Measurements from ENCODE around the gene CYP2S1.
"Not testable (repeated sequence)": the region's sequence is repeated elsewhere in the genome, so short reads cannot be mapped to it uniquely, and the experiment has no call there.

CYP2S1 gene

GRCh38 chr19:41226874-41227390 is 33.9 kb downstream of the CYP2S1 start:
- no peak for FAIRE-seq

DNA sequence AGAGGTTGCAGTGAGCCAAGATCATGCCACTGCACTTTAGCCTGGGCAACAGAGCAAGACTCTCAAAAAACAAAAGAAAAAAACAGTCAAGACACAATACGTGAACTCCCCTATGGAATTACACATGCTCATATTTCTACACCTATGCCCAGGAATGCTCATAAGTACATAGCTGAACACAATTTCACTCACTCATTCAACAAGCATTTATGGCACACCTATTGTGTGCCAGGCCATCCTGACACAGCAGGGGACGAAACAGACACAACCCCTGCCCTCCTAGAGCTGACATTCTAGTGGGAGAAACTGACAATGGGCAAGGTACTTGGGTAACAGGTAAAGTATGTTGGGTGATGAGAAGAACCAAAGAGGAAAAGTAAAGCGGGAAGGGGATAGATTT is 35.5 kb downstream of the CYP2S1 start:
- FAIRE-seq, result no peak

DNA sequence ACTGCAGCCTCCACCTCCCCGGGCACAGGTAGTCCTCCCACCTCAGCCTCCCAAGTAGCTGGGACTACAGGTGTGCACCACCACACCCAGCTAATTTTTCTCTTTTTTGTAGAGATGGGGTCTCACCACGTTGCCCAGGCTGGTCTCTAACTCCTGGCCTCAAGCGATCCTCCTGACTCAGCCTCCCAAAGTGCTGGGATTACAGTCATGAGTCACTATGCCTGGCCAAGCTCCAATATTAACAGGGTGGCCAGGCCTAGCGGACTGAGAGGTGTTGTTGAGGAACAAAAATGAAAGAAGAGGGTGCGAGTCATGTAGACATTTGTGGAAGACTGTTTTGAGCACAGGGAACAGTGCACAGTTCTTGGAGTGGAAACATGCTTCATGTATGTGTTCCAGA is 36.3 kb downstream of the CYP2S1 start:
- not testable (repeated sequence) for FAIRE-seq

- no peak for FAIRE-seq
These were observed 37.2 kb downstream of the CYP2S1 start for GRCh38 chr19:41230067-41230857.

DNA sequence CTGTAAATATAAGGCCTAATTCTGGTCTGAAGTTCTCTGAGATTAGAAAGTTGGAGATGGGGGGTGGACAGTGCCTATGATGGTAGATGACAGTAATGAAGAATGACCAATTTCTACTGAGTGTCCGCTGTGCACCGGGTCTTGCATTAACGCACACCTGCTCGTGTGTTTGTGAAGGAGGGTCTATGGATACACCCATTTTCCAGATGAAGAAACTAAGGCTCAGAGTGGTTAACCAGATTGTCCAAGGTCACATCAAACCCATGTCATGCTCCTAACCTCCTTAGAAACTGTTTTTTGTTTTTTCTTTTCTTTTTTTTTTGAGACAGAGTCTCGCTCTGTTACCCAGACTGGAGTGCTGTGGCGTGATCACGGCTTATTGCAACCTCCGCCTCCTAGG is 39.7 kb downstream of the CYP2S1 start:
- FAIRE-seq, result no peak

DNA sequence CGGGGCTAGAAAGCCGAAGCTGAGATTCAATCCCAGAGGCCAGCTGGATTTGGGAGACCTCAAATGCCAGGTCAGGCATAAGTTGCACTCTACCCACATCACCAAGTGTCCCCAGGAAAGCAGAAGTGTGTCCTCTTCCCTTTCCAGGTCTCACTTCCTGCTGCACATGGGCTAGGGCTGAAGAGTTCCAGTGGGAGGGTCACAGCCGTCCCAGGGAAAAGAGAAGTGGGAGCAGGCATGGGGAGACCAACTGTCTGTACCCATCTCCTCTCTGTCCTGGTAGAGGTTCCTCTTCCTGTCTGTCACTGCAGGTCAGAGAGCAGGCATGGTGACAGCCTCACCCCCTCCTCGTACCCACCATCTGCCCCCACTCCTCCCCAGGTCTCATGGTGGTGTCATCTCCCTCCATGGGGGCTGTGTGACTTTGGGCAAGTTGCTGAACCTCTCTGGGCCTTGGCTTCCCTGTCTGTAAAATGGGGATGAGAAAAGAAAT is 40.8 kb downstream of the CYP2S1 start:
- FAIRE-seq, result no peak

DNA sequence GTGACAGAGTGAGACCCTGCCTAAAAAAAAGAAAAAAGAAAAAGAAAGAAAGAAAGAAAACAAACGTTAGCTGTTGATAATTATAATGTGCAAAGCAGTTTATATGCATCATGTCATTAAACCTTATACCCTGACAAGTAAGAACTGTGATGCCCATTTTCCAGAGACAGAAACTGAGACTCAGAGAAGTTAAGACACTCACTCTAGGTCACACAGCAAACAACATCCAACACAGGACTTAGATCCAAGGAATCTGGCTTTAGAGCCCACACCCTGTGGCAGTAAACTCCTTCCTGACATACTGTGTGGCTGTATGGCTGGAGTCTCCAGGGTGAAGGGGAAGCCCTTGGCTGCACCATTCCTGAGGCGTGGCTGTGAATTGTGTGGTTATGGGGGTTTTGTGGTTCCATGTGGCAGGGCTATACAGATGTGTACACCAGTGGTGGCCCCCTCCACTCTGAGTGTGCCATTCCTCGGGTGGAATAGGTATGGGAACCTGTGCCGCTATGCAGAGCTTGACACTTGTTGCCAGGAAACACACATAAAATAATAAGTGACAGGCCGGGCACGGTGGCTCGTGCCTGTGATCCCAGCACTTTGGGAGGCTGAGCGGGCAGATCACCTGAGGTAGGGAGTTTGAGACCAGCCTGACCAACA is 41.6 kb downstream of the CYP2S1 start:
- no peak for FAIRE-seq

- no peak for FAIRE-seq
These were observed 42.5 kb downstream of the CYP2S1 start for GRCh38 chr19:41235480-41235879.

DNA sequence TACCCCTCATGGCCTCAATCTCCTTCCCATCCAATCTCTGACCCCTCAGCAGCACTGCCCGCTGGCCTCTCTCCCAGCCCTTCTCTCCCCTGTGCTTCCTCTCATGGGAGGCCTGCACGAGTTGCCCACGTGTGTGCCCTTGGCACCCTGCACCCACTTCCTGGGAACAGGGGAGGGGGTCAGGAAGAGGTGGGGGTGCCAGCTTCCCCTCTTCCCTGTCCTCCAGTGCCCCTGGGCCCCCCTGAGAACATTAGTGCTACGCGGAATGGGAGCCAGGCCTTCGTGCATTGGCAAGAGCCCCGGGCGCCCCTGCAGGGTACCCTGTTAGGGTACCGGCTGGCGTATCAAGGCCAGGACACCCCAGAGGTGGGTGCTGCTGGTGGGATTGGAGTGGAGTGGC is 45.2 kb downstream of the CYP2S1 start:
- no peak for FAIRE-seq

DNA sequence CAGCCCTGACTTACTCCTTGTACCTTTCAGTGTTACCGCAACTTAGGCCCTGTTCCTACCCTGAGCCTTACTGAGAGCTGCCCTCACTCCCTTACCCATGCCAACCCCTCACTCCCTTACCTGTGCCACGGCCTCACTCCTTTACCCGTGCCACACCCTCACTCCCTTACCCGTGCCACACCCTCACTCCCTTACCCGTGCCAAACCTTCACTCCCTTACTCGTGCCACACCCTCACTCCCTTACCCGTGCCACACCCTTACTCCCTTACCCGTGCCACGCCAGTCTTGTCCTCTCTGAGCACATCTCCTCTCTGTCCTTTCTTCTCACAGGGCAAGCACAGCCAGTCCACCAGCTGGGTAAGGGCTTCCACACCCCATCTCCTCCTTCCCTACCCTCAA is 46.3 kb downstream of the CYP2S1 start:
- FAIRE-seq, result no peak

DNA sequence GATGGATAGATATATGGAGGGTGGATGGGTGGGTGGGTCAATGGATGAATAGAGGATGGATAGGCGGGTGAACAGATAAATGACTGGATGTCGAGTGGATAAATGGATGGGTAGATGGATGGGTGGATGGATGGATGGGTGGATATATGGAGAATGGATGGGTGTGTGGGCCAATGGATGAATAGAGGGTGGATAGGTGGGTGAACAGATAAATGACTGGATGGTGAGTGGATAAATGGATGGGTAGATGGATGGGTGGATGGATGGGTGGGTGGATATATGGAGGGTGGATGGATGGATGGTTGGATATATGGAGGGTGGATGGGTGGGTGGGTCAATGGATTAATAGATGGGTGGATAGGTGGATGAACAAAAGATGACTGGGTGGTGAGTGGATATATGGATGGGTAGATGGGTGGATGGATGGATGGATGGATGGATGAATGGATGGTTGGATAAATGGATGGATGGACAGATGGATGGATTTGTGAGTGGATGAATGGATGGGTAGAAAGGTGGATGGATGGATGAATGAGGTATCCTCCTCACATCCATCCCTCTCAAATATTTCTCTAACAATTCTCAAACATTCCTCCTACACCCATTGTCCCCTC is 47.0 kb downstream of the CYP2S1 start:
- no peak for FAIRE-seq

DNA sequence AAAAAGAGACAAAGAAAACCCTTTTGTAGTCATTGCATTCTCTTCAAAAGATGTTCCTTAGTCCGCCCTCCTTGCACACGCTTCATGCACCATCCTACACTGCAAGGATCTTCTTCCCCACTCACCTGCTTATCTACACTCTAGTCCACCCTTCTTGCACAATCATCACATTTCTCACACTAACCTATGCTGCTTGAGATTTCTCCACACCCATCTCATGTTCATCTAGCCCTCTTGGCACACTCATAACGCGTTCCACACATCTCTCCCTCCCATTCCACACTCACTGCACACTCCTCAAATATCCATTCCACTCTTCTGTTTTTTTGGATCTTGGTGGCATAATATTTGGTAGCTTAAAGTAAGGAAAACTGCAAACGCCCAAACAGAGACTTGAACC is 48.8 kb downstream of the CYP2S1 start:
- FAIRE-seq, result no peak

DNA sequence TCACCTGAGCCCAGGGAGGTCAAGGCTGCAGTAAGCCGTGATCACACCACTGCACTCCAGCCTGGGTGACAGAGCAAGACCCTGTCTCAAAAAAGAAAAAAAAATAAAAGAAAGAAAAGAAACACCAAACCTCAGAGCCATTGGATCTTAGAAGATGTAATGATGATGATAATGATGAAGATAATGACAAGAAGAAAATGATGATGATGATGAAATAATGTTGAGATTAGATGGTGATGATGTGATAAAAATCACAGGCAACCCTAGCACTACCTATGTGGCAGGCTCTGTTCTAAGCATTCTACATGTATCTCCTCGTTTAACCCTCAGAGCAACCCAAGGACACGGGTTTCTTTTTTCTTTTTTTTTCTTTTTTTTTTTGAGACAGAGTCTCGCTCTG is 51.1 kb downstream of the CYP2S1 start:
- no peak for FAIRE-seq

DNA sequence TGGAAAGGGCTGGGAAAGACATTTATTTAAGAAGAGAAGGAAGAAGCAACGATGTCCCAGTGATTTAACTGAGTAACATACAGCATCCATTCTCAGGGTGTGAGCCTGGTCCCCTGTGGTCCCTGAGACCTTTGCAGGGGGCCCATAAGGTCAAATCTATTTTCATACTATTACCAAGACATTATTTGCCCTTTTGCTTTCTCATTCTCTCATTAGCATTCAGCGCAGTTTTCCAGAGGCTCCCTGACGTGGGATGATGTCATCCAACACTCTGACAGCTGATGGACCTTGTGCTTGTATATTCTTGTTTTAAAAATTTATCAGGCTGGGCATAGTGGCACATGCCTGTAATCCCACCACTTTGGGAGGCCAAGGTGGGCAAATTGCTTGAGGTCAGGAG is 52.8 kb downstream of the CYP2S1 start:
- no peak for FAIRE-seq

- no peak for FAIRE-seq
These were observed 55.9 kb downstream of the CYP2S1 start for GRCh38 chr19:41248895-41249294.

GRCh38 chr19:41249707-41250423 is 56.8 kb downstream of the CYP2S1 start:
- no peak for FAIRE-seq

GRCh38 chr19:41253660-41254059 is 60.6 kb downstream of the CYP2S1 start:
- no peak for FAIRE-seq

DNA sequence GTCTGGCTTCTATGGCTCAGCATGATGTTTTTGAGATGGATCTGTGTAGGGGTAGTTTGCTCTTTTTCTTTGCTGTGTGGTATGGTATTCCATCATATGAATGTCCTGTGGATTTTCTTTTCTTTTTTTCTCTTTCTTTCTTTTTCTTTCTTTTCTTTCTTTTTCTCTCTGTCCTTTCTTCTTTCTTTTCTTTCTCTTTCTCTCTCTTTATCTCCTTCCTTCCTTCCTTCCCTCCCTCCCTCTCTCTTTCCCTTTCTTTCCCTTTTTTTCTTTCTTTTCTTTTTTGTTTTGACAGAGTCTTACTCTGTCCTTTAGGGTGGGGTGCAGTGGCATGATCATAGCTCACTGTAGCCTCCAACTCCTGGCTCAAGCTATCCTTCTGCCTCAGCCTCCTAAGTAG is 62.2 kb downstream of the CYP2S1 start:
- FAIRE-seq, result no peak
